GM13977 (cell line): ENCODE data around the gene PSIP1.

ENCODE experiments used
- DNase-seq: peaks from one replicate; pipeline ENCODE4 v3.0.0; 2012; ENCODE audit warnings: low spot score
- CTCF ChIP-seq: IDR thresholded peaks from 2 replicates; pipeline ENCODE4 v1.5.1; 2012; ENCODE audit warnings: mild to moderate bottlenecking, control low read depth; ENCODE audit not compliant: insufficient read depth; ENCODE audit errors: extremely low read depth, missing control alignments
- in situ Hi-C: fragments of 300-500 bp; cut with MboI; formaldehyde crosslinking; loops from one replicate; pipeline ENCODE4 v1.12.0; 2022; ENCODE audit warnings: low sequenced_read_pairs, low pct_unique_long_range_greater_than_20kb, mixed read lengths, inconsistent platforms; ENCODE audit not compliant: unreplicated experiment

The PSIP1 gene

GRCh38 chr9:15501803-15502202 is 9.0 kb downstream of the PSIP1 start:
- DNase-seq, result no peak
- in situ Hi-C loops, result no loop called here
- TF ChIP-seq CTCF, result no peak

- TF ChIP-seq CTCF, result no peak
- DNase-seq, result no peak
- in situ Hi-C loops, result no loop called here
Measured at GRCh38 chr9:15501179-15501578, 9.6 kb downstream of the PSIP1 start.

GRCh38 chr9:15499139-15499538 is 11.6 kb downstream of the PSIP1 start:
- no peak for DNase-seq
- no peak for TF ChIP-seq CTCF
- in situ Hi-C loops, result no loop called here

GRCh38 chr9:15498246-15498995 is 12.3 kb downstream of the PSIP1 start:
- DNase-seq, result no peak
- no peak for TF ChIP-seq CTCF
- in situ Hi-C loops, result no loop called here

GRCh38 chr9:15492485-15493150 is 18.2 kb downstream of the PSIP1 start:
- no peak for TF ChIP-seq CTCF
- in situ Hi-C loops, result no loop called here
- no peak for DNase-seq

GRCh38 chr9:15491950-15492349 is 18.8 kb downstream of the PSIP1 start:
- no peak for DNase-seq
- TF ChIP-seq CTCF, result no peak
- in situ Hi-C loops, result no loop called here
